Stimulated activated naive CD4-positive, alpha-beta T cell (primary cell): Measurements from ENCODE around the gene SKA1.
A peak's percentile ranks its signal among the peaks of the same experiment; 100 is the strongest.

Source experiments
- DNase-seq, 6 experiments: peaks; one replicate each; lab custom pipeline; 2025; lab: John Stamatoyannopoulos, UW

Gene SKA1, protein sequence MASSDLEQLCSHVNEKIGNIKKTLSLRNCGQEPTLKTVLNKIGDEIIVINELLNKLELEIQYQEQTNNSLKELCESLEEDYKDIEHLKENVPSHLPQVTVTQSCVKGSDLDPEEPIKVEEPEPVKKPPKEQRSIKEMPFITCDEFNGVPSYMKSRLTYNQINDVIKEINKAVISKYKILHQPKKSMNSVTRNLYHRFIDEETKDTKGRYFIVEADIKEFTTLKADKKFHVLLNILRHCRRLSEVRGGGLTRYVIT

DNA sequence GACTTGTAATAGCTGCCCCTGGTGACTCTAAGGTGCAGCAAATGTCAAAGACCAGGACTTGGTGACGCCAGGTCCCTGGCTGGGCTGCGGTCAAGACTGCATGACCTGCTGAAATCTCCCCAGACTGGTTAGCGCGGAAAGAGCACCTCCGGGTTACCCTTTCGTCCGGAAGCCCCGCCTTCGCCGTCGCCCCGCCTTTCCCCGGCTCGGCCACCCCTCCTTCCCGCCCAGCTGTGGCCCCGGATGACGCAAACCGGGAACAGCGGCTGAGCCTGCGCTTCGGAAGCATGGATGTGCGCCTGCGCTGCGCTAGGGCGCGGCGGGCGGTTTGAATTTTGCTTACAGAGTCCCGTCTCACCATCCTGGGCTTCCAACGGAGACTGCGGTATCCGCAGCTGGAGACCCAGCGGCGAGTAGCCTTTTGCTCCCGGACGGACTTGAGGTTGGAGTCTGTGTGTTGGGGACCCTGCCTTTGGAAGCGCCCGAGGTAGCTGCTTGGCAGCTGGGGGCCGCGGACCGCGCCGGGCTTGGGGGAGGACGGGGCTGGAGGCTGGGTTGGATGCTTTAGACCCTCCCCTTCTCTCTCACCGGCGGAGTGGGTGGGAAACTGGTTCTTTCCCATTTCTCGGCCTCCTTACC is at the start of gene SKA1:
TSS of gene SKA1 (plus strand) at position 294 of the 639 bp plus-strand sequence. CDS start 785 bp downstream, outside the sequence.
- peak; percentile 87 to 95 (median 92) for DNase-seq

DNA sequence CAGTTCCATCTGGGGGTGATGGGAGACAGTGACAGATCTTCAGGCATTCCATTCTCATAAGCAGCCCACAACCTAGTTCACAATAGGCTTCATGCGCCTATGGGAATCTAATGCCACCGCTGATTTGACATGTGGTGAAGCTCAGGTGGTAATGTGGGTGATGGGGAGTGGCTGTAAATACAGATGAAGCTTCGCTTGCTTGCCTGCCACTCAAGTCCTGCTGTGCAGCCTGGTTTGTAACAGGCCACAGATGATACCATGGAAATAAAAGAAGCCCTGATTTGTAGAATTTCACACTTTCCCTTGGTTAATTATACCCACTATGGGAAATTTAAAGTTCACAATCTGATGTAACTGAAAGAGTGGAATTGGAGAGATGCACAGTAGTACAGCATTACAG is 46.9 kb upstream of the SKA1 start:
- no peak for DNase-seq

DNA sequence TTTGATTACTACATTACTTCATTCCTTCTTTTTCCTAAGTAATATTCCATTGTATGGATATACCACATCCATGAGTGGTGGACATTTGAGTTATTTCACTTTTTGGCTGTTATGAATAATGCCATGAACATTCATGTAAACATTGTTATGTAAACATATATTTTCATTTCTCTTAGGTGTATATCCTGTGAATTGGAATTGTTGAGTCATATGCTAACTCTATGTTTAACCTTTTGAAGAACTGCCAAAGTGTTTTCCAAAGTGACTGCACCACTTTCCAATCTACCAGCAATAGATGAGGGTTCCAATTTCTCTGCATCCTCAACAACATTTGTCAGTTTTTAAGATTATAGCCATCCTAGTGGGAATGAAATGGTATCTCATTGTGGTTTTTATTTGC is 44.7 kb upstream of the SKA1 start:
- no peak for DNase-seq

DNA sequence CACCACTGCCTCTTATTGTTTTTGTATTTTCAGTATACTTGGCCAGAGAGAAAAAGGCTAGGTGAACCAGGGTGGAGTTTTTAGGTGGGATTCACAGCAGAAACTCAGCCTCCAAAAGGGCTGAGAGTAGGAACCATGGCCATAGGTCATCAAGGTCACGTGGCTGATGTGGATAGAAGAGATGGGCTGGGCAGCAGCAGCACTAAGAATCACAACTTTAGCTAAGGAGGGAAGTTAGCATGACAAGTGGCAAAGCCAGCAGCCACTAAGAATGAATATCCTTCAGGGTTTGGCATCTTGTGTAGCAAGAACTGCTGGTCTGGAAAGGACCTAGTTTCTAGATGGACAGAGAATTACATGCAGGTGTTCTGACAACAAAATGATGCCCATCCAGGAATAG is 43.2 kb upstream of the SKA1 start:
- DNase-seq = no peak

DNA sequence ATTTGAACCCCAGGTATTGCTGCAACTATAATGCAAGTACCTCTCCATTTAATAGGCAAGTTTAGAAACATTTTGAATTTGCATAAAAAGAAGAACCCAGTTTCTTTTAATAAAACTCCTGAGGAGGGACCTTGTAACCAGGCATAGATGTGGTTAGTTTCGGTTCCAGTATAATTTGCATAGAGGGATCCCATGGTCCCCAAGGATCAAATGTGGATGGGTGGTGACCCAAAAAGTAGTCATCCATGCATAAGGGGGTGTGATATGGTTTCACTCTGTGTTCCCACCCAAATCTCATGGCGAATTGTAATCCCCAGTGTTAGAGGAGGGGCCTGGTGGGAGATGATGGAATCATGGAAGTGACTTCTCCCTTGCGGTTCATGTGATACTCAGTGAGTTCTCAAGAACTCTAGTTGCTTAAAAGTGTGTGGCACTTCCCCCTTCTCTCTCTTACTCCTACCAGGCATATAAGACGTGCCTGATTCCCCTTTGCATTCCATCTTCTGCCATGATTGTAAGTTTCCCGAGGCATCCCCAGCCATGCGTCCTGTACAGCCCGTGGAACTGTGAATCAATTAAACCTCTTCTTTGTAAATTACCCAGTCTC is 40.2 kb upstream of the SKA1 start:
- no peak for DNase-seq

DNA sequence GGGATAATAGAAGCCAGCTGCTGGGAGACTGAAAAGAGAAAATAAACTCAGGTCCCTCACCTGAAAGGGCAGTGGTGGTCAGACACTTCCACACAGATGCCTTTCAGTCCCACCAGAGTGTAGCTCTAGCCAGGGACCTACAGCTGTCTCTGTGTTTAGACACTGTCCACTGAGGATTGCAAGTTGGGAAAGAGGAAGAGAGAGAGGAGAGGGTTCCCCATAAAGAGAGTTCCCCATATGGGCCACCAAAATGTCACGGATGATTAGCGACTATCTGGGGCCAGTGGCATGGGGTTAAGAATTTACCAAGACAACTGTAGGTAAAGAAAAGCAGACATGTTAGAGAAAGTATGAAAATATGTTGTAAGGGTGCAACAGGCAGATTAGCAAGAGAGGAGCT is 36.7 kb upstream of the SKA1 start:
- no peak for DNase-seq

DNA sequence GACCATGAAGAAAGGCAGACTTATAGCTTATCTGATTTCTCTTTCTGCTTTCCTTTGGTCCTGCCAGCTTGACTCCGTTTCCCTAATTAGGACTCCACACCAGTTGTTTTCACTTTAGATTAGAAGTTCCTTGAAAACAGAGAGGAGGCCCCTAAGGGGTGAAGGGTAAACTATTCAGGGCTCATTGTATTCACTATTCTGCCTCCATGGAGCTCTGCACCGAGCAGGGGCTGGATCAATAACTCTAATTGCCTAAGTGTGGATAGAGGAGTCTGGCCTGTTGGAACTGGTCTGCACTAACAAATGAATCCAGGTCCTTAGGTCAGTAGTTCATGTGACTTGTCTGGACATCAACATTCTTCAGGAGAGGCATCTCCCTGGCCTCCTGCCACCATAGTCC is 36.1 kb upstream of the SKA1 start:
- no peak for DNase-seq

DNA sequence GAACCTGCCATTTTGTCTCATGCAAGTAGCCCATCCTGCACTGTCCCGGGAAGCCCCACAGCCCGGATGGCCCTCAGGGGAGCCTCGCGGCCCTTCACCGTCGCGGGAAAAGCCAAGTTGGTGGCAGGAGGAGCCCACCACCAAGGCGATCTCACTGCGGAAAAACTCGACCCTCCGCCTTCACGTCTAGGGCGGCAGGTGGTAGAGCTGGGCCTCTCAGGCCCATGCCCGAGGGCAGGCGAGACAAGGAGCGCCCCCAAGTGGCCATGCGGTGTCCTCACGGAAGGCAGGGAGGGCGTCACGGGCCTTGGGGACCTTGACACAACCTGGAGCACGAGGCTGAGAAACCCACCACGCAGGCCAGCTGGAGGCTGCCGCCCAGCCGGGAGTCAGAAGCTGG is 34.8 kb upstream of the SKA1 start:
- DNase-seq = no peak

DNA sequence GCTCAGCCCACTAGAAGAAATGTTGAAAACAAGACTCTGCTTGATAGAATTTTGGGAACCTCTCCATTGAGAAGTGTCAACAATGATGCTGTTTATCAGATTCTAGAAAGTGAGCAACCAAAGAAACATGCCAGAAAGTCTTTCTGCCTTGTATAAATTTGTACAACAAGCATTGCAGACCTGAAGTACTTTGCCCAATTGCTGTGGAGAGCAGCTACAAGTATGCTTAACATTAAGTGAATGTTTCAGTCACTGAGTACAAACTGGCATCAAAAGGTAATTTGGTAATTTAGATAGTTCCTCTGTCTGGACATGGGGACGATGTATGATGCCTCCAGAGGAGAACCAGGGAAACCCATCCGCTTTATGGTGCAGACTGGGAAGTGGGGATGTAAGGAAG is 33.4 kb upstream of the SKA1 start:
- DNase-seq = no peak

DNA sequence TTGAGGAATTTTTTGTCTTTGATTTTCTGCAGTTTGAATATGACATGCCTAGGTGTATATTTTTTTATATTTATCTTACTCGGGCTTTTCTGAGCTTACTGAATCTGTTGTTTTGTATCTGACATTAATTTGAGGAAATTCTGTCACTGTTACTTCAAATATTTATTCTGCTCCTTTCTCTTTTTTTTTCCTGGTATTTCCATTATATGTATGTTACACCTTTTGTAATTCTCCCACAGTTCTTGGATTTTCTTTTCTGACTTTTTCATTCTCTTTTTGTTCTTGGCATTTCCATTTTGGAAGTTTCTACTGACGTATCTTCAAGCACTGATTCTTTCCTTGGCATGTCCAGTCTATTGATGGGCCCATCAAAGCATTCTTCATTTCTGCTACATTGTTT is 24.1 kb upstream of the SKA1 start:
- no peak for DNase-seq

DNA sequence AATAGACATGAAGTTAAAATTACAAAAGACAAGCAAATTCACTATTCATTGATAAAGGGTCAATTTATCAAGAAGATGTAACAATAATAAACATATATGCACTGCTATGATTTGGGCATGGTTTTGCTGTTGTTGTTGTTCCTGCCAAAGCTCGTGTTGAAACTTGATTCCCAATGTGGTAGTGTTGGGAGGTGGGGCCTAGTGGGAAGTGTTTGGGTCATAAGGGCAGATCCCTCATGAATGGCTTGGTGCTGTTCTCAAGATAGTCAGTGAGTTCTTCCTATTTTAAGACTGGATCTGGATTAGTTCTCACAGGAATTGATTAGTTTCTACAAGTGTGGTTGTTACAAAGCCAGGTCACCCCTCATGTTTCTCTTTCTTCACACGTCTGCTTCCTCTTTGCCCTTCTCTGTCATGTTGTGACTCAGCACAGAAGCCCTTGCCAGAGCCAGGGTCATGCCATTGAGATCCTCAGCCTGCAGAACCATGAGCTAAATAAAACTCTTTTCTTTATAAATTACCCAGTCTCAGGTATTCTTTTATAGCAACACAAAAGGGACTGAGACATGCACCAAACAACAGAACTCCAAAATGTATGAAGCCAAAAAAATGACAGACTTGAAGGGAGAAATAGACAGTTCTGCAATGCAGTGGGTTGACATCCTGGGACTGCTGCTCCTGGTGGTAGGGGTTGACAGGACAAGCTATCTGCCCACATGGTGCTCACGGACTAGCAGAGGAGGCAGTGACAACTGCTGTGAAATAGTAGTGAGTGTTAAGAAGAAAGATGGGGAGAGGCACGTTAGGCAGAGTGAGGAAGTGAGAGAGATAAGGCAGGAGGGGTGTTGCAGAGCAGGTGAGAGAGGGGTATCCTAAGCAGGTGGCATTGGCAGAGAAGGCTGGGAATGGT is 18.6 kb upstream of the SKA1 start:
- no peak for DNase-seq

DNA sequence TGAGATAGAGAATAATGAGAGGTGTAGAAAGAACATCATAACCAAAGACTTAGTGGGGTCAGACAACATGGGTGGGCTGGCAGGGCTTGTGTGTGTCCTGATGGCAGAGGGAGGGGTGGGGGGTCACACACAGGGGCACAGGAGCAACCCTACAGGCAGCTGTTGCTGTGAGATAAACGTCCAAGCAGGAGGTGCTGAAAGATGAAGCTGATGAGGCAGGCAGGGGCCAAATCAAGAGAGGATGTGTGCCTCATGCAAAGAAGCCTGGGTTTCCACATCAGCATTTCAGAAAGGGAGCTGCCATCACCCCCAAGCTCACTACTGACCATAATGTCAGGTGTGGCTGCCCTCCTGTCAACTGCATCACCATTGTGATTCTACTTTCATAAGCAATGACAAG is 16.0 kb upstream of the SKA1 start:
- no peak for DNase-seq

DNA sequence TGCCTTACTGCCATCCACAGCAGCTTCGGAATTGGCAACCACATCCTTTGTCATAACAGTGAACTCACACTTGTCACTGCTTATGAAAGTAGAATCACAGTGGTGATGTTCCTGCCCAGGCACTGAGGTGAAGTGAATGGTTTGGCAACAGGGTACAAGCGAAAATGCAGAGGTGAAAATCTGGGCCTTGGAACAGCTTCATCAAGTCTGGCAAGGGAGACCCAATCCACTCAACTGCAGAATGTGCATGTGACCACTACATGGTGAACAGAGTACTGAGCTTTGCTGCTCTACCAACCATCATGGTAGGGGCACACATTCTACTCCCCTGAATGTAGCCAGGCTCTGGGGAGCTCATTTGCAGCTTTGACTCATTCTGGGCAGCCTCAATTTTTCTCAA is 15.0 kb upstream of the SKA1 start:
- no peak for DNase-seq

DNA sequence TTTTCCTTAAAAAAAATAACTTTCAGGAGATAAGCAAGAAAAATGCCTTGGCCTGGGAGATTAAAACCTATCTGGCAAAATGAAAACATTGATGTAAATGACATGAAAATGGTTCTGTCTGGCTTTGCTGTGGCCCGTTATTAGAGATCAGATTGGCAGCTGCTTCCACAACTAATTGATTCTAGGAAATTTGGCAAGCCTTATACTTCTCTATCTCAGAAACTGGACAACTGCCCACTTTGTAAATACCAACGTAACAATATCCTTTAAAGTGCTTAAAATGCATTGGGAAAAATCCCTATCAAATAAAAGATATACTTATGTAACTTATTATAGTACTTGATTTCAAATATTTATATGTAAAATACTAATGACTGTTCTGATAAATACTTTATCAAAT is 14.2 kb upstream of the SKA1 start:
- no peak for DNase-seq

DNA sequence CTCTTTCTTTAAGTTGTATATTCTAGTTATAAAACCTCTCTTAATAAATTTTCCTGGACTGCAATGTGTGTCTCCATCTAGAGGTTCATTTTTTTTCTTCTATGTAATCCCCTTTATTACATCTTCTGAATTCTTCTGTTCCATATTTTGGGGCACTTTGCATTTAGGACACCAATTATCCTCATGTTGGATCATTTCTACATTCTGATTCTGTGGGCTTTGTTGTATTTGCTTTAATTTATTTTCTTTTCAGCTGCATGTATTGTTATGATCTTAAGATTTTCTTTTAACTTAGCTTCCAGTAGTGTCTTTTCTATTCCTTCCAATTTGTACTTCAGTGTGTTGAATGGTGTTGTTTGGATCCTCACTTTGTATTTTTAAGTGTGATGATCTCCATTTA is 5.2 kb upstream of the SKA1 start:
- no peak for DNase-seq

DNA sequence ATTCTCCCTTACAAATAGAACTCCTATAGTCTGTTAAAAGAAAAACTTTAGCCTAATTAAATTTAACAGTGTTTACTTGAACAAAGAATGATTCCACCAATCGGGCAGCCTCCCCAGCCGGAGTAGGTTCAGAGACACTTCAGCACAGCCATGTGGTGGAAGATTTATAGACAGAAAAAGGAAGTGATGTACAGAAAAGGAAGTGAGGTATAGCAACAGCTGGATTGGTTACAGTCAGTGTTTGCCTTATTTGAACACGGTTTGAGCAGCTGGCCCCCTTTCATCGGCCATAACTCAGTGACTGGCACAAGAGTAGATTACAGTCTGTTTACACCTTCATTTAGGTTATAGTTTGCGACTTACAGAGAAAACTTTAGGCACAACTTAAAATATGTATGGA is 2.1 kb upstream of the SKA1 start:
- DNase-seq = no peak

DNA sequence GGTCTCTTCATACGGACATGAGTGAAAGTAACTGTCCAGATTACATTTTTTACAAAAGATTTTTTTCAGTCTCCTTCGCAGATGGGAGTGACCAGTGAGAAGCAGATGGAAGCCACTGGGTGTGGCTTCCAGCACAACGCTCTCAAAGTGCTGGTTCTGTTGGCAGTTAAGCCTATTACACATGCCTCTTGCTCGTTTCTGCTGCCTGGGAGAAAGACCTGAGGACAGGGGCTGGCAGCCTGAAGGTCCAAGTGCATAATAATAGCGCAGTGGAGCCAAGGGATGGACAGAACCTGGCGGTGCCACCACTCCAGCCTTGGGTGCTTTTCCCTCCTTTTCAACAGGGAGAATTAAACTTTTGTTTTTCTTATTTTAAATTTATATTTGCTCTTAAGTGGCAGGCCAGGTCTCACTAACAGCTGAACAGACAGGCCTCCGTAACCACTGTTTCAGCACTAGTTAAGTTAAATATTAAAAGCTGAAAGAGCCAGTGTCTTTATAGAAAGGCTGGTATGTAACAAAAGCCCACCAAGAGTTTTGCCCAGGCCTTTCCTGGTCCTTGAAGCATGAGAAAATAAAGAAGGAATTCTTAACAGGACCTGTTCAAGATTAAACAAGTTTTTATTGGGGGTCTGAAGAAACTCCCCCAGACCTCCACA is 1.2 kb upstream of the SKA1 start:
- no peak for DNase-seq

DNA sequence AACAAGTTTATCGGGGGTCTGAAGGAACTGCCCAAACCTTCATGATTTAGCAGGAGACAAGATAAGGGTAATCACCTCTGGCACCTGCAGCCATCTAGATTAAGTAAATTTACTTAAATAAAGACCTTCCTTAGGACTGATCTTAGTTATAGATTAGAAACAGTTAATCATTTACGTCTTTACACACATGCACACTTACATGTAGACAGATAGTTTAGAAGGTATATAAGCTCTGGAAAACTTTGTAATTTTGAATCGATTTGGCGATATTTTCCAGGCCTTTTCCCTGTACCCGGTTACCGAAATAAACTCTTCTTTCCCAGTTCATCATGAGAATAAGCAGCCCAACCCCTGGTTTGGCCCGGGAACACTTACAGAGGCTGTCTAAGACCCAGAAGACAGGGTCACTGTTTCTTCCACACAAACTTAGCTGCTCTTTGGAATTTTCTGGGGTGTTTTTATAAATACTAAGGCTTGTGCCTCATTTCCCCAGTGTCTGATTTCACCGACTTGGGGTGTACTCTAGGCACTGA is 560 bp upstream of the SKA1 start:
- DNase-seq = no peak

DNA sequence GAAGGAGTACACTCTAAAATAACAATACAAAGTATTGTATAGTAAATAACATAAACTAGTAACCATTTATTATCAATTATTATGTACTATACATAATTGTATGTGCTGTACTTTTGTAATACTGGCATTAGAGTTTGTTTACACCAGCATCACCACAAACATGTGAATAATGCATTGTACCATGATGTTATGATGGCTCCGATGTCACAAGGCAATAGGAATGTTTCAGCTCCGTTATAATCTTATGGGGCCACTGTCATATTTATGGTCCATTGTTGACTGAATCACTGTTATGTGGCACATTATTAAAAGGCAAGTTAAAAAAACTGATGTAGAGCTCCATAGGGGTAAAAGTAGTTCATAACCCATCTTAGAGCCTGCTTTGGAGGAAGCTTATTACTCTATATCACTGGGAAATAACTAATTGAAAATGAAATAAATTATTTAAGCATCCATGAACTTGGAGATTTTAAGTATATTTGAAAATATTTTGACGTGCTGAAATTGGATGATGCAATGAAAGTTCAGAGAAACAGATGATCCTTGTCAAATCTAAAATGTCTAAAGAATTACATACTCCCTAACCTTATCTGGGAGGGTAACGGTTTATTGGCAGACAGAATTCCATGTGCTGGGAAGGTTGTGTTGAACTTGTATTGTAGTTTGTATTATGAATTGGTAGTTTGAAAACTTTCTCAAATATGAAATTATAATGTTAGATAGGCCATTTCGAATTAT is 2.4 kb downstream of the SKA1 start:
- DNase-seq = no peak

DNA sequence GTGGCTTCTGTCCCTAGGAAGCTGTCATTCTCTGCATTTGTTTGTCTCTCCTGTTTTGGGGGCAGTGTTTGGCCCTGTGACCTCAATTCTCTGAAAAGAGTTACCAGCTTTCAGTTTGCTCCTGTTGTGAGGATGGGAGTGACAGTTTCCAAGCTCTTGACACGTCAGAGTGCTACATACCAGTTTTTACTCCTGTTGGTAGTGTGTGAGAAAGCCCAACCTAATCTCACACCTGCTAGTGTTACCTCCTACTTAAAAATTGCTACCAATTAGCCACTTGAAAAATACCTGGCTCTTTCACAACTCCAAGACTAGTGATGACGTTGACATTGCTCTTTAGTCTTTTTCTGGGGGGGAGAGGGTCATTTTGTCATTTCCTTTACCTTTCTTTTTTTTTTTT is 14.1 kb downstream of the SKA1 start:
- DNase-seq = no peak

DNA sequence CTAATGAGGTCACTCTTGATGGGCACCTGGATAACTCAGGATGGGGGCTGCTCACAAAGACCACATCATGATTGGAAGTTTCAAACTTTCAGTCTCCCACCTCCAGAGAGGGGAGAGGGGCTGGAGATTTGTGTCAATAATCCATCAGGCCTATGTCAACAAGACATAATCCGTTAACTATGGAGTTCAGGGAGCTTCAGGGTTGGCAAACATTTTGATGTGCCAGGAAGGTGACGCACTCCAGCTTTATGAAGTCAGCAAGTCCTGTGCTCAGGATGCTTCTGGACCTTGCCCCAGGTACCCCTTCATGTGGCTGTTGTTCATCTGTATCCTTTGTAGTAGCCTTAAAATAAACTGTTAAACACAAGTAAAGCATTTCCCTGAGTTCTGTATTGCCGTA is 19.0 kb downstream of the SKA1 start:
- no peak for DNase-seq
